ENCODE data around the gene ATXN10. TPM values are rescaled to one million over a fixed set of nuclear protein-coding genes. Genes with fewer than 3 reads are reported as not detected.

The ATXN10 gene
- total and polyA plus RNA-seq, 2 of the 8 experiments (the other 6 are each of a cell fraction or from before 2014, with no cell fraction given), result 134 to 210 TPM

- TF ChIP-seq CHD7 (IDR thresholded peaks at IDR 0.05; ENCODE audit: insufficient replicate concordance, low read length) (no peak), TCF12 (IDR thresholded peaks at IDR 0.05; ENCODE audit: low read depth, low read length) (0 out of 2 replicates have a peak, but pooled peaks have one; percentile 33), TEAD4 (IDR thresholded peaks at IDR 0.05; ENCODE audit: low read depth, low read length) (0 out of 2 replicates have a peak, but pooled peaks have one; percentile 37)
These were observed 100.1 kb downstream of the ATXN10 start (continued) for GRCh38 chr22:45771711-45772110.

All from H1 (cell line).